GM21390 (cell line): ENCODE measurements around the gene DDX42.
"Not testable (repeated sequence)": the region's sequence is repeated elsewhere in the genome, so short reads cannot be mapped to it uniquely, and the experiment has no call there.

Experiments used
- ATAC-seq: cut with Tn5 transposase; IDR thresholded peaks from one replicate; pipeline ENCODE4 v1.9.1; 2021; ENCODE audit not compliant: unreplicated experiment

Gene DDX42

DNA sequence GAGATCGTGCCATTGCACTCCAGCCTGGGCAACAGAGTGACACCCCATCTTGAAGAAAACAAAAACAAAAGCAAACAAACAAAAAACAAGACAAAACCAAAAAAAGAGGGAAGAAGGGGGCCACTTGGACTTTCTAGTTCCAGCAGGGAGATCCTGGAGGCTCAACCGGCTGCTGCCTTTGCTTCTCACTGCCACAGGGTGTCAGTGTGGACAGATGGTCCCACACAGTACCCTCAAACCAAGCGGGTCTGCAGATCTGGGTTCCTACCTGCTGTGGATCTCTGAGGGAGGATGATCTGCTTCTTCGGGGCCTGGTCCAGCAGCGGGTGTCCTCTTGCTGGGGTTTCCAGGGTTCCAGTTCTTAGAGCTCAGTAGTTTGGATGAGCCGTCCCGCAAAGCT is 92.7 kb downstream of the DDX42 start:
- not testable (repeated sequence) for ATAC-seq
